Globus pallidus (tissue), 1 donor: ENCODE measurements around the gene SHLD2.
"Not testable (repeated sequence)": the region's sequence is repeated elsewhere in the genome, so short reads cannot be mapped to it uniquely, and the experiment has no call there.

Experiments
- DNase-seq: peaks from one replicate; pipeline ENCODE4 v3.0.0-alpha.2; 2015; ENCODE audit warnings: low spot score

The SHLD2 gene, protein sequence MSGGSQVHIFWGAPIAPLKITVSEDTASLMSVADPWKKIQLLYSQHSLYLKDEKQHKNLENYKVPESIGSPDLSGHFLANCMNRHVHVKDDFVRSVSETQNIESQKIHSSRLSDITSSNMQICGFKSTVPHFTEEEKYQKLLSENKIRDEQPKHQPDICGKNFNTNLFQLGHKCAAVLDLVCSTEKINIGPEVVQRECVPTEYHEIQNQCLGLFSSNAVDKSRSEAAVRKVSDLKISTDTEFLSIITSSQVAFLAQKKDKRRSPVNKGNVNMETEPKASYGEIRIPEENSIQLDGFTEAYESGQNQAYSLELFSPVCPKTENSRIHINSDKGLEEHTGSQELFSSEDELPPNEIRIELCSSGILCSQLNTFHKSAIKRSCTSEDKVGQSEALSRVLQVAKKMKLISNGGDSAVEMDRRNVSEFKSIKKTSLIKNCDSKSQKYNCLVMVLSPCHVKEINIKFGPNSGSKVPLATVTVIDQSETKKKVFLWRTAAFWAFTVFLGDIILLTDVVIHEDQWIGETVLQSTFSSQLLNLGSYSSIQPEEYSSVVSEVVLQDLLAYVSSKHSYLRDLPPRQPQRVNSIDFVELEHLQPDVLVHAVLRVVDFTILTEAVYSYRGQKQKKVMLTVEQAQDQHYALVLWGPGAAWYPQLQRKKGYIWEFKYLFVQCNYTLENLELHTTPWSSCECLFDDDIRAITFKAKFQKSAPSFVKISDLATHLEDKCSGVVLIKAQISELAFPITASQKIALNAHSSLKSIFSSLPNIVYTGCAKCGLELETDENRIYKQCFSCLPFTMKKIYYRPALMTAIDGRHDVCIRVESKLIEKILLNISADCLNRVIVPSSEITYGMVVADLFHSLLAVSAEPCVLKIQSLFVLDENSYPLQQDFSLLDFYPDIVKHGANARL

DNA sequence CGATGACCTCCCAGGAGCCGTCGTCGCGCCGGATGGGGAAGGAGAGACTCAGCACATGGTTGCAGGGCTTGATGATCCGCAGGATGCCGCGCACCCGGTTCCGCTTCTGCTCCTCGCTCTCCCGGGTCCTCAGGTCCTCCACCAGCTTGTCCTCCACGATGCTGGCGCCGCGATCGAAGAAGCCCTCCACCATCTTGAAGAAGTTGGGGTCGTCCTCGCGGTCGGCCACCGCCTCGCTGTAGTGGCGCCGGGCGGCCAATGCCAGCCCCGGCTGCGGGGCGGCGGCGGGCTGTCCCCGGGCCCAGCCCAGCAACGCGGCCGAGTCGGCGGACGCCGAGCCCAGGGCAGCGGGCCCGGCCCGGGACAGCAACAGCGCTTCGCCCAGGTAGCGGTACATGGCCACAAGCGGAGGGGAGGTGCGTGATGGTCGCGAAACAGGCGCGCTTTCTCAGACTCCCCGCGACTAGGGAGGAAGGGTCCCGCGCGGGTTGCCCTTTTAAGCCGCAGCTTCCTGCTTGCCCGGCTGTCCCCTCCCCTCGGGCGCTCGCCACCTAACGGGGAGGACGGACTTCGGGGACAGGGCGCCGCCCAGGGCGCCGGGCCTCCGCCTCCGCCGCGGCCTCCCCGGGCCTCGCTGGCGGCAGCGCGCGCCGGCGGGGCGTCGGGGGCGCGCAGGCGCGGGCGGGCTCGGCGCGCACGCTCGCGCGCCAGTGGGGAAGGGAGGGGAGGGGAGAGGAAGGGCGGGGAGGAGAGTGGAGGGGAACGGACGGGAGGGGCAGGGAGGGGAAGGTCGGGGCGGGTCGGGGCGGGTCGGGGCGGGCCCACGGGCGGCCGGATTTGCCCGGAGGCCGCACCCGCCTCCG lies at the start of gene SHLD2, which contains the start of gene GLUD1:
Gene SHLD2 (plus strand): TSS at position 834 of the 863 bp plus-strand sequence. CDS start 56,149 bp downstream, outside the sequence.
Gene GLUD1 (minus strand): TSS at position 471 of the 863 bp plus-strand sequence. CDS start 74 bp downstream, at position 397.
- DNase-seq: peak; percentile 91

DNA sequence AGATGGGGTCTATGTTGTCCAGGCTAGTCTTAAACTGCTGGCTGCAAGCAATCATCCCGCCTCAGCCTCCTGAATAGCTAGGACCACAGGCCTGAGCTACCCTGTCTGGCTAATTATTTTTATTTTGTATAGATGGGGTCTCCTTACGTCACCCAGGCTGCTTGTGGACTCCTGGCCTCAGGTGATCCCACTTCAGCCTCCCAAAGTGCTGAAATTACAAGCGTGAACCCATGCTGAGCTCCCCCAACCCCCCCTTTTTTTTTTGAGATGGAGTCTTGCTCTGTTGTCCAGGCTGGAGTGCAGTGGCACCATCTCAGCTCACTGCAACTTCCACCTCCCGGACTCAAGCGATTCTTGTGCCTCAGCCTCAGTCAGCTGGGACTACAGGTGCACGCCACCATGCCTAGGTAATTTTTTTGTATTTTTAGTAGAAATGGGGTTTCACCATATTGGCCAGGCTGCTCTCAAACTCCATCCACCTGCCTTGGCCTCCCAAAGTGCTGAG lies 49.5 kb upstream of the SHLD2 start:
- no peak for DNase-seq

DNA sequence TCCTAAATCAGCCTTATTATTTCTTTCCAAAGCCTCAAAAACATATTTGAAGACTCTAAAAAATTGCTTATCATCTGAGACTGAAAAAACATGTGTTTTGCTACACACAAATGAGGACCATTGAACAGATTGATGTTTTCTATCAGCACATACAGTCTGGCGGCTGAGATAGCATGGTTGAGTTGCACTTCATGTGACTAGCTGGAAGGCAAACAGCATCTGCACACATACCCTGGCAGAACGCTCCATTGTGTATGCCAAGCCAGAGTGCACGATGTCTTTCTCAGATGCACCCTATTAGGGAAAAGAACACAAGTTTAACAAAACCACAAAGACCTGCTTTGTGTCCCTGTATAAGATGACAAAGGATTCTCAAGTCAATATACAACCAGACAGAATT lies 41.9 kb upstream of the SHLD2 start:
- DNase-seq: peak; percentile 90

- DNase-seq: peak; percentile 66
Measured at GRCh38 chr10:87053577-87054181, 41.3 kb upstream of the SHLD2 start.

DNA sequence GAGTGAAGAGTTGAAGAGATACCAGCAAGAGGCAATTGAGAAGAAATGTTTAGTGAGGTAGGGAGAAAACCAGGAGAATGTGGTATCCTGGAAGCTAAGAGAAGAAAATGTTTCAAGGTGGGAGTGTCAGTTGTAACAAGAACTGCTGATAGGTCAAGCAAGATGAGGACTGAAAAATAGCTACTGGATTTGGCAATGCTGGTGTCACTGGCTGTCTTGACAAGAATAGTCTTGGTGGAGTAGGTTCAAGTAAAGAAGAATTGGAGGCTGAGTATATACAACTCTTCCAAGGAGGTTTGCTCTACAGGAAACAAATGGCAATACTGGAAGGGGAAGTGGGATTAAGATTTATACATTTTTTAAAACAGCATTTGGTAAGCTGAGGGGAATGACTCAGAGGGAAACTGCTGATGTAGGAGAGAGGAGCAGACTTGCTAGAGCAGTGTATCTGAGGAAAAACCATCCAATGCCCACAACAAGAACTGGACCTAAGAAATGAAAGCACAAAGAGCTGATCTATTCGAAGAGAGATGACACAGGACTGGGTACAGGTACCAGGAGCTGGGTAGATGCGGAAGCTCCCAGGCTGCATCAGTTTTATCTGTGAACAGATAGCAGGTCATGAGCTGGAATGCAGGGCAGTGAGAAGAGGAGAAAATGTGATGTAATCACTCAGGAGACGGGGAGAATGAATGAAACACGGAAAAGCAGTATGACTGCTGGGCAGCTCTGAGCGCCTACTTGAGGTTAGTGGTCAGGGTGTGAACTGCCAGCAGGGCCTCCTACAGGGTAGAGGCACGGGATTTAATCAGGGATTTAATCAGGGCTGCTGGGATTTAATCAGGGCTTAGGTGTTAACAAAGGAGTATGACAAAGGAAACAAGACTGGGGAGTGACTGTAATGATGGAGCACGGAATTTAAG lies 40.4 kb upstream of the SHLD2 start:
- DNase-seq: peak; percentile 35

GRCh38 chr10:87058171-87058570 lies 36.8 kb upstream of the SHLD2 start:
- DNase-seq: peak; percentile 55

- DNase-seq: no peak
Measured at GRCh38 chr10:87059401-87059800, 35.6 kb upstream of the SHLD2 start.

DNA sequence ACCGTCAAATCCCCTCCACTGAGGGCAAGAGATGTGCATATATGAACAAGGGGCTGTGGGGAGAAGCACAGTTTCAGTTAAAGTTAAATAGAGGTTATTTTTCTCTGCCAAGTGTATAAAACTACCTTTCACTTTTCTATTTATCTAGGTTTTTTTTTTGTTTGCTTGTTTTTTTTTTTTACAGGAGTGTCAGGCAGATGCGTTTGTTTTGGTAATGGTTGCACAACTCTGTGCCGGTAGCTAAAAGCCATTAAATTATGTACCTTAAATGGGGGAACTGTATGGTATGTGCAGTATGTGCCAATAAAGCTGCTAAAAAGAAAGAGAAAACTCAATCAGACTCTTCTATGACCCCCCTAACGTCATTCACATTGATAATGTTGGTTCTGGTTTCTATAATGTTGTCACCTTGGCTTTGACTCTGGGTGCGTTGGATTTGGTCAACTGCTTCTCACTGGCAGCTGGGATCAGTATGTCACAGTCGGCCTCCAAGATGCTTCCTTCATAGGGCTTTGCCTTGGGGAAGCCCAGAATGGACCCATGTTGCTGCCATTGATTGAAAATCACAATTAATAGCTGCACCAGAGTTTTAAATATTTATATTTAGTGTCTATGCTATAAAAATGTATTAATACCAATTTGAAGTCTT lies 34.6 kb upstream of the SHLD2 start:
- no peak for DNase-seq

- peak; percentile 79 for DNase-seq
Measured at GRCh38 chr10:87064651-87065050, 30.4 kb upstream of the SHLD2 start.

DNA sequence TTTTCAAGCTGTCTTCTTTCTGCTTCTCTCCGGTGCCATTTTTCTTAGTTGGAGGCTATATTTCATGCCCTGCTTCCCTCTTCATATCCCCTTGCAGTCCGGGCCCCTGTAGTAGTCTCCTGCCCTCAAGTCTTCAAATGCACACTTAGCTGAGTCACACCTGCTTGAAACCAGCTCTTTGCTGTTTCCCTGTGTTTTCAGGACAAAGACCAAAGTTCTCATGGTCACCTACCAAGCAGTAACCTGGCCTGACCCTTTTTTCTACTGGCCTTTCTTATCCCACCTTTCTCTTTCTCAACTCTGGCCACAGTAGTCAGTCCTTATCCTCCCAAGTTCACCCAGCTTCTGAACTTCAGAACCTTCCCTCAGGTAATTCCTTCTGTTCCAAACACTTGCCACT lies 28.8 kb upstream of the SHLD2 start:
- no peak for DNase-seq

DNA sequence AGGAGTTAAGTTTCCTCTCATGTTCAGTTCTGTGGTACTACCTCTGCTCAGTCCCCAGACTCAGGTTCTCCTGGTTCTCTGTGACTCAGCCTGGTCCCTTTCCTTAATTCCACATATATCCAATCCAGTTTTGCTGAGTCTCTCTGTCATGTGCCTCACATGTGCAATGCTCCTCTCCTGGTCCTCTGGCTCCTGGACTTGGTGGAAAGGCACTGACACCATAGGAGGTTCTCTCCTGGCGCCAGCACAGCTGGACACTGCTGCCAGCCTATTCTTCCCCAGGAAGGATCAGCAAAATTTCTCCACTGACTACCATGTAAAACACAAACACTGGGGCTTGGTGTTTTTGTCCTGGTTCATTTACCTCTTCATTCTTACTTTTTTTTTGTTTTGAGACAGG lies 28.1 kb upstream of the SHLD2 start:
- DNase-seq: no peak

GRCh38 chr10:87068281-87068680 lies 26.7 kb upstream of the SHLD2 start:
- no peak for DNase-seq

DNA sequence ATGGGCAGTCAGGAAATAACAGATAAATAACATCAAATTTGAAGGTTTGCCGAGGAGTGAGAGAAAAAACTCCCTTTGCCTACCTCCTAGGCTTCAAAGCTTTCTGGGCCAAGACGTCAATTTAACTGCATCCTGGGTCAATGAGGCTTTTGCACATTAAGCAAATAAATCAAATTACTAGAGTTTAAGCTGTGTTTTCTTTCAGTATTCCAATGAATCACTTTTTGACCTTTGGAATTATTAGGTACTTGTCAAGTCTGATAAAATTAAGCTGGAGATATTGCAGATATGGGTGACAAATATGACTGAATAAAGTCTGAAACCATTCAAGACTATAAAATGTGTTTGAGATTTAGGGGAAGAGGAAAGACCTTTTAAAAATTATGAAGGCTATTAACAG lies 22.6 kb upstream of the SHLD2 start:
- no peak for DNase-seq

DNA sequence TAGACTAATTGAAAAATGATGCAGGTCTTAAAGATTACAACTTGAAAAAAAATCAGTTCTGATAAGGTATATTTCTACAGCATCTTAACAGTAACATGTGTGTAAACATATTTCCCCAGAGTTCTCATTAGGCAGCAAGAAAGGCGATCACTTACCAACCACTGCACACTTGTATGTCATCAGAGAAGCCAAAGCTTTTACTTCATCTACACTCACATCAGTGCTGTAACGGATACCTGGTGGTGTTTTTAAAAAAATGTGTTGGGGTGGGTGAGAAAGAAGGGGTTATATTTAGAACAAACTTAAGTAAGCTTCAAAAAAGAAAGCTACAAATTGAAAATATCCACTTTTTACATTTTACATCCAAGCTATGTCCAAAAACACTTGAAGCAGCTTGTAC lies 18.6 kb upstream of the SHLD2 start:
- not testable (repeated sequence) for DNase-seq

GRCh38 chr10:87079106-87079836 lies 15.7 kb upstream of the SHLD2 start:
- DNase-seq: no peak

- DNase-seq: not testable (repeated sequence)
Measured at GRCh38 chr10:87080621-87081020, 14.4 kb upstream of the SHLD2 start.

GRCh38 chr10:87081574-87081973 lies 13.4 kb upstream of the SHLD2 start:
- DNase-seq: not testable (repeated sequence)

GRCh38 chr10:87082219-87082618 lies 12.8 kb upstream of the SHLD2 start:
- DNase-seq: not testable (repeated sequence)
